ENCODE data around the gene KRT6C. TPM values are rescaled to one million over a fixed set of nuclear protein-coding genes. Genes with fewer than 3 reads are reported as not detected.
A peak's percentile ranks its signal among the peaks of the same experiment; 100 is the strongest.

The KRT6C gene
- total RNA-seq, 6 experiments from 2014 or later = 0.15 TPM; not detected in 5

GRCh38 chr12:52517005-52517835 is 43.6 kb upstream of the KRT6C start:
- ATAC-seq (no peak), DNase-seq (no peak)
- WGBS (ENCODE audit: insufficient coverage, low coverage, low lambda C conversion rate, missing lambda C conversion rate) = 72% methylated on average over 7 of the region's 14 CpGs
- H3K4me1 ChIP-seq = no peaks in the 10 kb centered on the region
- TF ChIP-seq POLR2A (IDR thresholded peaks at IDR 0.05) (no peak), CTCF (IDR thresholded peaks at IDR 0.05) (no peak)
- no peaks in the 10 kb centered on the region for H3K9me3 ChIP-seq
- H3K4me3 ChIP-seq = no peak overlapping the region
- no peaks in the 10 kb centered on the region for H3K36me3 ChIP-seq
- no peaks in the 10 kb centered on the region for H3K27me3 ChIP-seq
- no peak overlapping the region for H3K27ac ChIP-seq
- intact Hi-C loops (cut with DNase I) = no loop called here

DNA sequence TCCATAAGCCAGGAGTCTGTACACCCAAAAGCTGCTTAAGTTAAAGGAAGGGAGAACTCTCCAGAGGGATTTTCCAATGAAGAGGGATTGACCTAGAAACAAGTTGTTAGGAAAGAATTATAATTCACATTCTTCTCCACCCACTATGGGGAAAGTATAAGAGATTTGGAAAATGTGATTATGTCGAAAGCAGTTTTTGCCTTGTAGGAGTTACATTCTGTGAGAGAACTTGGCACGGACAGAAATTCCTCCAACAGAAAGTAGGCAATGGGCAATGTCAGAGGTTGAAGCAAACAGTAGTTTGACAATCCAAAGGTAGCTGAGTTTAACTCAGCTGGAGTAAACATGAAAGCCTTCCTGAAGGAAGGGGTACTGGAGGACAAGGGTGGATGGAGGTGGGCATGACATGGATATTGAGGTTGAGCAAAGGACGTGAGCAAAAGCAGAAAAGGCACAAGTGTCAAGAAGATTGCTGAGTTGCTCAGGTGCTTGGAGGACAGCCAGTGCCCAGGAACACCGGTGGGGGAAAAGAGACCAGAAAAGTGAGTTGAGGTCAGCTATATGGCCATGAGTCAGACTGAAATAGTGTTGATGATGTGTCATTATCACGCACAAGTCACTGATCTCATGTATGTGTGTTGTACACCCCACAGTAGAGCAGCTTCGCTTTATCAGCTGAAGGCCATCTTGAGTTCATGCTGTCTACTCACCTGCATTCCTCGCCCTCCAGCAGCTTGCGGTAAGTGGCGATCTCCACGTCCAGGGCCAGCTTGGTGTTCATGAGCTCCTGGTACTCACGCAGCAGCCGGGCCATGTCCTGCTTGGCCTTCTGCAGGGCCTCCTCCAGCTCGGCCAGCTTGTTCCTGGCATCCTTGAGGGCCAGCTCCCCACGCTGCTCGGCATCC is 42.6 kb upstream of the KRT6C start:
- 64% methylated on average over 5 of the region's 15 CpGs for WGBS (ENCODE audit: insufficient coverage, low coverage, low lambda C conversion rate, missing lambda C conversion rate)
- Histone ChIP-seq H3K9me3 (no peaks in the 10 kb centered on the region), H3K4me1 (no peaks in the 10 kb centered on the region), H3K27ac (no peak overlapping the region), H3K27me3 (no peaks in the 10 kb centered on the region), H3K4me3 (no peak overlapping the region), H3K36me3 (no peaks in the 10 kb centered on the region)
- intact Hi-C loops (cut with DNase I) = no loop called here
- peak in 1 of 4 donors; percentile 61 for ATAC-seq
- no peak for DNase-seq
- TF ChIP-seq CTCF (IDR thresholded peaks at IDR 0.05) (no peak), POLR2A (IDR thresholded peaks at IDR 0.05) (no peak)

DNA sequence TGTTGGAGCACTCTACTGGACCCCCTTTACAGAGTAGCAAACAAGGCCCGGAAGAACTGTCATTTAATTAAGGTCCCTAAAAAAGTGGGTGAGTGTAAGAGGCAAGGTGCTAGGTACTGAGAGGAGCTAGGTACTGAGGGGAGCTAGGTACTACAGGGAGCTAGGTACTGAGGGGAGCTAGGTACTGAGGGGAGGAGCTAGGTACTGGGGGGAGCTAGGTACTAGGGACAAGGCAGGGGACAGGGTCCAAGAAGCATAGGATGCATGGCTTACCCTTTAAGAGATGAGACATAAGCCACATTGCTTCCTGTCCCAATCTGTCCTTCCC is 41.7 kb upstream of the KRT6C start:
- no peak for TF ChIP-seq CTCF (IDR thresholded peaks at IDR 0.05)
- TF ChIP-seq POLR2A (IDR thresholded peaks at IDR 0.05) = no peak
- no peaks in the 10 kb centered on the region for H3K36me3 ChIP-seq
- no peaks in the 10 kb centered on the region for H3K27me3 ChIP-seq
- no peak for ATAC-seq
- no peak for DNase-seq
- H3K9me3 ChIP-seq = no peaks in the 10 kb centered on the region
- no peak overlapping the region for H3K27ac ChIP-seq
- H3K4me3 ChIP-seq = no peak overlapping the region
- 100% methylated on average over 1 of the region's 1 CpG for WGBS (ENCODE audit: insufficient coverage, low coverage, low lambda C conversion rate, missing lambda C conversion rate)
- H3K4me1 ChIP-seq = no peaks in the 10 kb centered on the region
- intact Hi-C loops (cut with DNase I) = no loop called here

DNA sequence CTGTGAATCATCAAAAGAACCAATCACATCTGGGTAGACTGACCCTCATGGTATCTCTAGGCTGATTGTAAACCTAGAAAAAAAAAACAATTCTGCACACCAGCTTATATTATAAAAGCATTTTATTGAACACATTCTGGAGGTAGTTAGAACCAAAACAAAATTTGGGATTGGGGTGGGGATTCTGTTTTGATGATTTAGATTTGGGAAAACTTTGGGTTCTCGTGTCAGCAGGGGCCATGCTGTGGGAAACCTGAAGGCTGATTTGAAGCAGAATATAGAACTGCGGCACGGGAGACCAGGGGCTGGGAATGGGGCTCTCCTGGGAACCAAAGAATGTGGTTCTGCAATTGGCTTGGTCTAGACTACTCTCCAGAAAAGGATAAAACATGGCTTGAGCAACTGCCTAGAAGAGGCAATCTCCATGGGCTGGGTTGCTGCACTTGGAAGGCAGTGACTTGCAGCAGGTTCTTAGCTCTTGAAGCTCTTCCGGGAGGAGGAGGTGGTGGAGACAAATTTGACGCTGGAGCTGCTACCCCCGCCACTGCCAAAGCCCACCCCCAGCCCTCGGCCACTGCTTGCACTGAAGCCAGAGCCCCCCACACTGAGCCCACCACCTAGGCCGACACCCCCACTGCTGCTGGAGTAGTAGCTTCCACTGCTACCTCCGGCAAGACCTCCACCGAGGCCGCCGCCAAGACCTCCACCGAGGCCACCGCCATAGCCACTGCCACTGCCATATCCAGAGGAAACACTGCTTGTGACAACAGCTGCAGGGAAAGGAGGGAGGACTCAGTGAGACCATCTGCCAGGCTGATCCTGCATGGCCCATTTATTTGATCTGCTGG is 41.1 kb upstream of the KRT6C start:
- intact Hi-C loops (cut with DNase I) = no loop called here
- ATAC-seq = no peak
- no peak for DNase-seq

More for the DNA sequence above, 41.1 kb upstream of the KRT6C start:
- no peak overlapping the region for H3K27ac ChIP-seq
- WGBS (ENCODE audit: insufficient coverage, low coverage, low lambda C conversion rate, missing lambda C conversion rate) = 89% methylated on average over 5 of the region's 14 CpGs
- H3K36me3 ChIP-seq = no peaks in the 10 kb centered on the region
- H3K9me3 ChIP-seq = no peaks in the 10 kb centered on the region
- H3K27me3 ChIP-seq = no peaks in the 10 kb centered on the region
- H3K4me3 ChIP-seq = no peak overlapping the region
- TF ChIP-seq CTCF (IDR thresholded peaks at IDR 0.05) = no peak
- no peak for TF ChIP-seq POLR2A (IDR thresholded peaks at IDR 0.05)
- no peaks in the 10 kb centered on the region for H3K4me1 ChIP-seq

Measured in right lobe of liver (tissue), 6 donors.